Nephron progenitor cell (in vitro differentiated cells): ENCODE results near the gene ITPK1.

Experiments used
- DNase-seq: peaks from one replicate; pipeline ENCODE4 v3.0.0; 2021
- H3K27ac Mint-ChIP-seq: 2 replicates; pipeline ENCODE4 v1.8.0; 2021; ENCODE audit warnings: mild to moderate bottlenecking, moderate library complexity, mixed read lengths
- H3K27me3 Mint-ChIP-seq: 2 replicates; pipeline ENCODE4 v1.8.0; 2021; ENCODE audit warnings: mild to moderate bottlenecking, low read depth, mixed read lengths; ENCODE audit not compliant: poor library complexity
- H3K36me3 Mint-ChIP-seq: 2 replicates; pipeline ENCODE4 v1.8.0; 2021; ENCODE audit warnings: low read depth, mixed read lengths
- H3K4me1 Mint-ChIP-seq: 2 replicates; pipeline ENCODE4 v1.8.0; 2021; ENCODE audit warnings: mixed read lengths
- H3K4me3 Mint-ChIP-seq: 2 replicates; pipeline ENCODE4 v1.8.0; 2021; ENCODE audit warnings: mild to moderate bottlenecking, moderate library complexity, mixed read lengths
- H3K9me3 Mint-ChIP-seq: 2 replicates; pipeline ENCODE4 v1.8.0; 2021; ENCODE audit warnings: mild to moderate bottlenecking, moderate library complexity, mixed read lengths
- CTCF ChIP-seq: fragments of 200-600 bp; sonication (generic); IDR thresholded peaks from 2 replicates; pipeline ENCODE4 v1.5.0; 2021; ENCODE audit warnings: antibody characterized with exemption

The ITPK1 gene

GRCh38 chr14:93099196-93099595, 16.5 kb downstream of the ITPK1 start:
- H3K27me3 Mint-ChIP-seq, result peaks cover 2% of the 10 kb centered on the region
- no peak for TF ChIP-seq CTCF
- no peaks in the 10 kb centered on the region for H3K36me3 Mint-ChIP-seq
- peak overlapping the region; percentile 48 for H3K27ac Mint-ChIP-seq
- H3K4me3 Mint-ChIP-seq, result no peak overlapping the region
- H3K9me3 Mint-ChIP-seq, result no peaks in the 10 kb centered on the region
- DNase-seq, result no peak
- peaks cover 45% of the 10 kb centered on the region for H3K4me1 Mint-ChIP-seq

GRCh38 chr14:93096691-93097322, 18.9 kb downstream of the ITPK1 start:
- Mint-ChIP-seq H3K36me3 (no peaks in the 10 kb centered on the region), H3K4me3 (no peak overlapping the region), H3K27me3 (peaks cover 2% of the 10 kb centered on the region), H3K9me3 (no peaks in the 10 kb centered on the region), H3K27ac (no peak overlapping the region), H3K4me1 (peaks cover 45% of the 10 kb centered on the region)
- TF ChIP-seq CTCF, result no peak
- DNase-seq, result no peak

GRCh38 chr14:93095742-93096510, 19.8 kb downstream of the ITPK1 start:
- no peak for TF ChIP-seq CTCF
- no peaks in the 10 kb centered on the region for H3K36me3 Mint-ChIP-seq
- H3K4me1 Mint-ChIP-seq, result peaks cover 42% of the 10 kb centered on the region
- peak overlapping the region; percentile 68 for H3K27ac Mint-ChIP-seq
- H3K9me3 Mint-ChIP-seq, result no peaks in the 10 kb centered on the region
- DNase-seq, result no peak
- H3K4me3 Mint-ChIP-seq, result no peak overlapping the region
- peaks cover 2% of the 10 kb centered on the region for H3K27me3 Mint-ChIP-seq

- peaks cover 2% of the 10 kb centered on the region for H3K27me3 Mint-ChIP-seq
- H3K9me3 Mint-ChIP-seq, result no peaks in the 10 kb centered on the region
- H3K4me3 Mint-ChIP-seq, result no peak overlapping the region
- peaks cover 32% of the 10 kb centered on the region for H3K4me1 Mint-ChIP-seq
- H3K27ac Mint-ChIP-seq, result no peak overlapping the region
- no peak for DNase-seq
- H3K36me3 Mint-ChIP-seq, result no peaks in the 10 kb centered on the region
- TF ChIP-seq CTCF, result no peak
These were observed 21.4 kb downstream of the ITPK1 start for GRCh38 chr14:93094121-93094918.

GRCh38 chr14:93092606-93093556, 22.8 kb downstream of the ITPK1 start:
- Mint-ChIP-seq H3K27me3 (peaks cover 2% of the 10 kb centered on the region), H3K4me1 (peaks cover 24% of the 10 kb centered on the region), H3K36me3 (no peaks in the 10 kb centered on the region), H3K27ac (no peak overlapping the region), H3K9me3 (no peaks in the 10 kb centered on the region), H3K4me3 (no peak overlapping the region)
- TF ChIP-seq CTCF, result no peak
- DNase-seq, result no peak
